OCI-LY7 (cell line): ENCODE data around the gene KLHL17. TPM values are rescaled to one million over a fixed set of nuclear protein-coding genes. Genes with fewer than 3 reads are reported as not detected.

ENCODE experiments used
- BruUV-seq: library from RNA; stranded (reverse); fragments of 400-500 nt; replicated peaks from 2 replicates; lab custom pipeline; 2021; lab: Mats Ljungman, UMichigan
- CTCF ChIA-PET: fragments of 300-600 bp; sonication (Branson Sonifier 250); formaldehyde crosslinking; loops from one replicate; lab custom pipeline; 2022; ENCODE audit warnings: antibody characterized with exemption; ENCODE audit not compliant: unreplicated experiment; lab: Charles Lee
- POLR2A ChIA-PET: fragments of 300-600 bp; sonication (Branson Sonifier 250); formaldehyde crosslinking; loops from one replicate; lab custom pipeline; 2022; ENCODE audit warnings: antibody characterized with exemption; lab: Charles Lee
- DNase-seq: peaks from one replicate; pipeline ENCODE4 v3.0.0-alpha.2; 2015; ENCODE audit warnings: low spot score
- H2AFZ ChIP-seq: fragments of 200-600 bp; sonication (generic), shearing (Covaris generic); 2 replicates; pipeline ENCODE4 v1.6.1; 2014; ENCODE audit warnings: mild to moderate bottlenecking, antibody characterized with exemption, low read length, moderate library complexity
- H3K27ac ChIP-seq: fragments of 200-600 bp; sonication (generic); 2 replicates; pipeline ENCODE4 v1.5.1; 2014; ENCODE audit warnings: mixed run types, low read depth, mild to moderate bottlenecking, moderate library complexity, low read length, inconsistent platforms; ENCODE audit not compliant: poor library complexity, severe bottlenecking
- H3K36me3 ChIP-seq: fragments of 200-600 bp; sonication (generic); 2 replicates; pipeline ENCODE4 v1.6.1; 2014; ENCODE audit warnings: mild to moderate bottlenecking, antibody characterized with exemption, low read length, moderate library complexity, mixed read lengths; ENCODE audit not compliant: insufficient read depth
- H3K4me1 ChIP-seq: fragments of 200-600 bp; sonication (generic); 2 replicates; pipeline ENCODE4 v1.5.1; 2014; ENCODE audit warnings: mild to moderate bottlenecking, low read length; ENCODE audit not compliant: insufficient read depth, poor library complexity, severe bottlenecking
- H3K4me2 ChIP-seq: fragments of 200-600 bp; sonication (generic); 2 replicates; pipeline ENCODE4 v1.6.1; 2014; ENCODE audit warnings: mild to moderate bottlenecking, low read length
- H3K4me3 ChIP-seq: fragments of 200-600 bp; sonication (generic); 2 replicates; pipeline ENCODE4 v1.5.1; 2014; ENCODE audit warnings: mild to moderate bottlenecking, low read depth, low read length; ENCODE audit not compliant: poor library complexity, severe bottlenecking
- H3K79me2 ChIP-seq: fragments of 200-600 bp; sonication (generic); 2 replicates; pipeline ENCODE4 v1.6.1; 2016; ENCODE audit warnings: low read depth, mild to moderate bottlenecking, low read length, moderate library complexity, mixed read lengths; ENCODE audit not compliant: insufficient read depth
- H3K9me2 ChIP-seq: fragments of 200-600 bp; sonication (generic); 2 replicates; pipeline ENCODE4 v1.6.1; 2016; ENCODE audit warnings: mild to moderate bottlenecking, low read length, mixed read lengths; ENCODE audit not compliant: insufficient read depth
- H3K9me3 ChIP-seq: fragments of 200-600 bp; sonication (generic); 2 replicates; pipeline ENCODE4 v1.6.1; 2014; ENCODE audit warnings: mild to moderate bottlenecking, mixed run types, low read length, mixed read lengths
- H4K20me1 ChIP-seq: fragments of 200-600 bp; sonication (generic); 2 replicates; pipeline ENCODE4 v1.6.1; 2014; ENCODE audit warnings: mild to moderate bottlenecking, antibody characterized with exemption, low read length, moderate library complexity, mixed read lengths; ENCODE audit not compliant: insufficient read depth
- CTCF ChIP-seq: fragments of 200-600 bp; sonication (generic); conservative IDR thresholded peaks from 2 replicates; pipeline ENCODE4 v1.5.1; 2014; ENCODE audit warnings: mild to moderate bottlenecking, antibody characterized with exemption, low read length, moderate library complexity, mixed read lengths
- EZH2phosphoT487 ChIP-seq: fragments of 200-600 bp; sonication (generic); IDR thresholded peaks from 2 replicates; pipeline ENCODE4 v1.6.1; 2018; ENCODE audit warnings: low read depth, borderline replicate concordance, mild to moderate bottlenecking, mixed run types, antibody characterized with exemption, low read length, moderate library complexity, mixed read lengths
- intact Hi-C: fragments of 100-400 bp; cut with micrococcal nuclease; formaldehyde crosslinking; loops from one replicate; pipeline ENCODE4 v1.10.0; 2022; ENCODE audit not compliant: unreplicated experiment
- total RNA-seq, 2 experiments: library from RNA; depleted of rRNA in 1 of 2; stranded (reverse); fragments of >200 nt in 1 of 2; shearing (Covaris generic) in 1 of 2; gene quantifications; 2 replicates each; pipeline ENCODE4 v1.2.3, GENCODE V29; 2014 to 2022

Gene KLHL17
- total RNA-seq, 2 experiments from 2014 or later: 21.7 to 23.3 TPM

- H3K4me1 ChIP-seq: peaks cover 31% of the 10 kb centered on the region
- peak overlapping the region; percentile 59 for H3K4me3 ChIP-seq
- no peaks in the 10 kb centered on the region for H3K36me3 ChIP-seq
- H2AFZ ChIP-seq: no peak overlapping the region
- CTCF ChIA-PET: no interaction called here
- BruUV-seq: no TSS peak
- no peak overlapping the region for H3K27ac ChIP-seq
- H3K4me2 ChIP-seq: peak overlapping the region; percentile 68
- H3K9me3 ChIP-seq: no peaks in the 10 kb centered on the region
- no peaks in the 10 kb centered on the region for H3K9me2 ChIP-seq
- no peak for DNase-seq
- H3K79me2 ChIP-seq: no peaks in the 10 kb centered on the region
- intact Hi-C loops: no loop called here
- no peaks in the 10 kb centered on the region for H4K20me1 ChIP-seq
- POLR2A ChIA-PET: no interaction called here
- no peak for TF ChIP-seq EZH2phosphoT487
- TF ChIP-seq CTCF: no peak
Measured at GRCh38 chr1:923991-924655, 36.3 kb upstream of the KLHL17 start.

GRCh38 chr1:924656-925560, 35.5 kb upstream of the KLHL17 start:
- no TSS peak for BruUV-seq
- Histone ChIP-seq H2AFZ (no peak overlapping the region), H3K9me2 (no peaks in the 10 kb centered on the region), H3K4me3 (peak overlapping the region; percentile 59), H3K4me1 (peaks cover 31% of the 10 kb centered on the region), H3K9me3 (no peaks in the 10 kb centered on the region), H4K20me1 (no peaks in the 10 kb centered on the region), H3K4me2 (peak overlapping the region; percentile 68), H3K36me3 (no peaks in the 10 kb centered on the region), H3K27ac (no peak overlapping the region), H3K79me2 (no peaks in the 10 kb centered on the region)
- peak; percentile 98 for TF ChIP-seq EZH2phosphoT487
- no peak for TF ChIP-seq CTCF
- CTCF ChIA-PET: no interaction called here
- DNase-seq: no peak
- intact Hi-C loops: no loop called here
- POLR2A ChIA-PET: interaction anchor here (0.6 kb wide), 1 partner anchor 666 kb away, joined by 3 read pairs; no protein-coding TSS in a partner anchor
